Measurements from ENCODE around the gene DHRS2. TPM values are rescaled to one million over a fixed set of nuclear protein-coding genes. Genes with fewer than 3 reads are reported as not detected.

Gene DHRS2
- total and polyA plus RNA-seq, 2 of the 13 experiments (the other 11 are each of a cell fraction or from before 2014, with no cell fraction given), result 1,621 to 3,021 TPM

GRCh38 chr14:23602181-23603095 is 33.7 kb upstream of the DHRS2 start (continued):
- TF ChIP-seq MTERF4 (CRISPR knock-in tag; IDR thresholded peaks at IDR 0.05) (peak; percentile 81), ZNF609 (CRISPR knock-in tag; IDR thresholded peaks at IDR 0.05; ENCODE audit: borderline replicate concordance) (peak; percentile 91), FOXO1 (CRISPR knock-in tag; IDR thresholded peaks at IDR 0.05) (peak; percentile 45; the same call in 1 of the 2 replicates), NR2F6 (IDR thresholded peaks at IDR 0.05) (peak; percentile 71), NR2F6 (CRISPR knock-in tag; IDR thresholded peaks at IDR 0.05) (peak; percentile 89), AHDC1 (CRISPR knock-in tag; IDR thresholded peaks at IDR 0.05; ENCODE audit: borderline replicate concordance) (peak; percentile 85), ZNF570 (CRISPR knock-in tag; IDR thresholded peaks at IDR 0.05; ENCODE audit: borderline replicate concordance) (no peak), ZNF792 (CRISPR knock-in tag; IDR thresholded peaks at IDR 0.05) (peak; percentile 78; the same call in 1 of the 2 replicates), MLXIP (CRISPR knock-in tag; IDR thresholded peaks at IDR 0.05; ENCODE audit: borderline replicate concordance) (no peak), ZNF83 (CRISPR knock-in tag; IDR thresholded peaks at IDR 0.05; ENCODE audit: borderline replicate concordance) (no peak), ZSCAN30 (CRISPR knock-in tag; IDR thresholded peaks at IDR 0.05) (no peak; the same call in 1 of the 2 replicates), ZNF30 (CRISPR knock-in tag; IDR thresholded peaks at IDR 0.05) (no peak), ZNF451 (CRISPR knock-in tag; IDR thresholded peaks at IDR 0.05) (no peak)

Data from HepG2 (cell line).